Measurements from ENCODE around the gene HSD3B2.
"Not testable (repeated sequence)": the region's sequence is repeated elsewhere in the genome, so short reads cannot be mapped to it uniquely, and the experiment has no call there.

HSD3B2 gene

GRCh38 chr1:119414950-119415349 is at the start of gene HSD3B2:
HSD3B2 (plus strand) TSS chr1:119415150; CDS start chr1:119415420, 270 bp downstream.
- no peak for DNase-seq

- DNase-seq: no peak
Observed at GRCh38 chr1:119366424-119366823, 48.5 kb upstream of the HSD3B2 start.

GRCh38 chr1:119367432-119368124 is 47.4 kb upstream of the HSD3B2 start:
- no peak for DNase-seq

DNA sequence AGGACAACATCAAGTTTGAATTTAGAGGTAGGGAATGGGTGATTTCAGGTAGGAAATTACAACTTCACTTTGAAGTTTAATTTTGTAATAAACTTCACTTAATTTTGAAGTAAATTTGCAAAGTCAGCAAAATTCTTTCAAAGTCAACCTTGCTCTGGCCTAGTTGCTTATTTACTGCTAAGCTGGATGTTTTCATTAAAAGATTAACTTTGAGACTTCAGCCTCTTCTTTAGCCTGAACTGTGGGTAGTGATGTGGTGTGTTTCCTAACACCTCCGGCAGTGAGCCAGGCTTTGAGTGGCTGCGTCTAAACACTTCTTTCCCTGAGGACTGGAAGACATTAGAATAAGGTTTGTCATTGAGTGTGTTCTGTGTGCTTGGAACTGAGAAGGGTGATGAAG is 46.4 kb upstream of the HSD3B2 start, which contains the start of gene HAO2:
Gene HAO2, plus strand, starts transcription at position 232 of the 400 bp plus-strand sequence. CDS start 12,301 bp downstream, outside the sequence.
- no peak for DNase-seq

DNA sequence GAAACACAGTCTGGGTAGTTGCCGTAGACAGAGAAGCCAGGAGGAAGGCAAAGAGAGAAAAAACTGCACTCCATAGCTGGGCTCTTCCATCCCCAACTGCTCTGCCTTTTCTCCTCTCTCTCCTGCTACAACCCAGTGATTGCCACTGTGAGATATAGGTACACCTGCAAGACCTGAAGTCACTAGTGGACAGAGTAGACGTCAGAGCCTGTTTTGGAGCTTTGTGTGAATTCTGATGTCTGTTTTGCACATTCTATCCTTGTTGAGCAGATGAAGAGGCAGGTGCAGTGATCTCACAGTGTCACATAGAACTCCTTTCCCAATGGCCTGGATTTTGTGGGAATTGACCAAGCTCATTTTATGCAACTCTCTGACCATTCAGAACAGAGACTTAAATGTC is 44.2 kb upstream of the HSD3B2 start:
- DNase-seq: no peak

DNA sequence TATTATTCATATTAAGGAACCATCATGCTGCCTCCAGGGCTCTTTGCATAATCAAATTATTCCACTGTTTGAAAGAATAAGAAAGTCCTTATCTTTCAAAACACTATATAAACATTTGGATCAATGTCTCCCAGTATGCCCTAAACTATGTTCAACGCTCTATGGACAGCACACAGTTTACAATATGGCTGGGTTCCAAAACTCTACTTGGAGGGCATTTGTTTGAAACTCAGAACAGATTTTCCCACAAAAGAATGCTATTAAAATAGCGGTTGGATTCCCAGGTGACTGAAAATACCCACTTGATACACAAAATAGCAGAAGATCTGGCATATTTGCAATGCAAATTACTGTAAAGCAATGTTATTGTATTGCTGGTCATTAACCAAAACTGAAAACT is 43.1 kb upstream of the HSD3B2 start:
- no peak for DNase-seq

DNA sequence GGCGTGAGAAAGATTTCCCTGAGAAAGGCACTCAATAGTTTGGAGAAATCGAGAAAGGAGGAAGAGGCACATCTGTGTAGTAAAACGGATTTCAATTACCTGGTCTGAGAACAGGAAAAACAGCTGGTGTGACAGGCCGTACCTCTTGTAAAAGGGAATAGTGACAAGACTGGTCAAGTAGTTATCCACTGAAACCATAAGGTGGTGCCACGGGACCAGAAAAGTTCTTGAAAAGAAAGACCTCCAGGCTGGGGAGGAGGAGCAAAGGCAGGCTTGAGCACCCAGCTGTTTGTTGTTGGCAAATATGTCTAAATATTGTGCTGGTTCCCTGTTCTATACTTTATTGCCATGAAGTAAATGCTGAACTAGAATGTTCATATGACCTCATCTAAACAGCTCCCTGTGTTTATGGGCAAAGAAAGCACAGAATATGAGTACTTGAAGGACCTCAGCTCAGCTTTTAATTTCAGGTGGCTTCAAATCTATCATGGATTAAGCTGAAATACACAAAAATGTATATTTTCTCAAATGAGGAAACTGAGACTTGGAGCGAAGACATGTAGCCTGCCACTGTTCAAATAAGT is 42.4 kb upstream of the HSD3B2 start:
- no peak for DNase-seq

DNA sequence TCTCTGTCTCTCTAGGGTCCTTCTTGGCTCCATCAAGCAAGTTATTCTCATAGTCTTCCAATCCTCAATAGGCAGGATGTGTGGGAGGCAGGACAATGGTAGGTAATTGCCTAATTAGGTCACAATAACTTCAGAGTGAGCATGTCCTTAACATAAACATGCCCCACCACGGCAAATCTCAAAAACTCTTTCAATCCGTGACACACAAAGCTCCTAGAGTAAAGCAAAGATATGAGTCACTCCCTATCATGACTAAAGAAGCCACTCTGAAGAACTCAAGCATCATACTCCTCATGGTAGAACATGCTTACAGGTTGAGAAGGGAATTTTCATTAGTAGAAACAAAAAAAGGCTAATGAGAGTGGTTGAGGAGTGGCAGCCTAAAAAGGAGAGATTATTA is 41.5 kb upstream of the HSD3B2 start:
- no peak for DNase-seq

- DNase-seq: no peak
Observed at GRCh38 chr1:119374208-119374874, 40.6 kb upstream of the HSD3B2 start.

DNA sequence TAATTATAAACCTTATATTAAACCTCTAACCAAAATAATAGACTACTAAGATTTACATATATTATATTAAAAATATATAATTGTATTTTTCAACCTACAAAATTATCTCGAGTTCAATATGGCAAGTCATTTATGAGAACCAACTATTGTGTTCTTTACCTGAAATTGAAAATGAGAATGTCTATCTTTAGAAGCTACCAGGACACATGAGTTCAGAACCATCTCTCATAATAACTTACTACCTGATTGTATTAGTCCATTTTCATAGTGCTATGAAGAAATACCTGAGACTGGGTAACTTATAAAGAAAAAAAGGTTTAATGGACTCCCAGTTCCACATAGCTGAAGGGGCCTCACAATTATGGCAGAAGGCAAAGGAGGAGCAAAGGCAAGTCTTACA is 39.6 kb upstream of the HSD3B2 start:
- no peak for DNase-seq

DNA sequence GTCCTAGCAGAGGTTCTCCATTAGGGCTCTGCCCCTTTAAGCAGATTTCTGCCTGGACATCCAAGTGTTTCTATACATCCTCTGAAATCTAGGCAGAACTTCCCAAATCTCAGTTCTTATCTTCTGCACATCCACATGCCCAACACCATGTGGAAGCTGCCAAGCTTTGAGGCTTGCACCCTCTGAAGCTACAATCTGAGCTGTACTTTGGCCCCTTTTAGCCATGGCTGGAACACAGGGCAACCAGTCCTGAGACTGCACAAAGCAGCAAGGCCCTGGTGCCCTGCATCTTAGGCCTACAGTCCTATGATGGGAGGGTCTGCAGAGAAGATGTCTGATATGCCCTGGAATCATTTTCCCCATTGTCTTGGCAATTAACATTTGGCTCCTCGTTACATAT is 38.4 kb upstream of the HSD3B2 start:
- no peak for DNase-seq

GRCh38 chr1:119377594-119377993 is 37.4 kb upstream of the HSD3B2 start:
- DNase-seq: not testable (repeated sequence)

DNA sequence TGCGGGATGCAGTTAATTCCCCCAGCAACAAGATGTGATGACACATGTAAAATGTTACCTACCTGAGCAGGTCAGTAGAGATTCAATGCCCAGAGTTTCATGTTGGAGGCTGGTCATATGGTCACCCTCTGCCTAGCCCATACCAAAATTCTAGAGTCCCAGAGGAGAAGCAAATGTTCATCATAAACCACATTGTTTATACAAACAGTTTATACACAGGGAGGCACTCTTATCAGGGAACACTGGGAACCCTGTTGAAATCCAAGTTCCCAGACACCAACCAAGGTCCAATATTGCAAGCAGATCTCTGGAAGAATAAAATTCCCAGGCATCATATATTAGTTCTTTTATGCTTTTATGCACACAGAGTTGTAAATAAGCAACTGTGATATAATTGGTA is 35.8 kb upstream of the HSD3B2 start:
- no peak for DNase-seq

GRCh38 chr1:119380304-119380703 is 34.6 kb upstream of the HSD3B2 start:
- no peak for DNase-seq

GRCh38 chr1:119380983-119381662 is 33.8 kb upstream of the HSD3B2 start:
- no peak for DNase-seq

- no peak for DNase-seq
Observed at GRCh38 chr1:119384591-119384990, 30.4 kb upstream of the HSD3B2 start.

GRCh38 chr1:119385650-119386049 is 29.3 kb upstream of the HSD3B2 start:
- DNase-seq: no peak

GRCh38 chr1:119387858-119388257 is 27.1 kb upstream of the HSD3B2 start:
- no peak for DNase-seq

DNA sequence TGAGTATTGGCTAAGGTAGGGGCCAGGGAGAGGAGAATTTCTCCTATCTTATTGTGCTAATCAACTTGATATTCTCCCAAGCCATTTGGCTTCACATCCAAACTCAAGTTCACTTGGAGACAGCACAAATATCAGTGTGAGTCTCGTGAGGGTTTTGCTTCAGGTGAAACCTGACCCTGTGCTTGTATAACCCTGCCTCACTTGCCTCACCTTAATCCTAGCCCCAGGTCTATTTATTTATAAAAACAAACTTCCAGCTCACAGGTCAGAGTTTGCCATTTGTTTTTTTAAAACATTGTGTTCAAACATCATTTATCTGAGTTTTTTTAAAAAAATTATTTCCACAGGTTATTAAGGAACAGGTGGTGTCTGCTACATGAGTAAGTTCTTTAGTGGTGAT is 26.5 kb upstream of the HSD3B2 start:
- no peak for DNase-seq

DNA sequence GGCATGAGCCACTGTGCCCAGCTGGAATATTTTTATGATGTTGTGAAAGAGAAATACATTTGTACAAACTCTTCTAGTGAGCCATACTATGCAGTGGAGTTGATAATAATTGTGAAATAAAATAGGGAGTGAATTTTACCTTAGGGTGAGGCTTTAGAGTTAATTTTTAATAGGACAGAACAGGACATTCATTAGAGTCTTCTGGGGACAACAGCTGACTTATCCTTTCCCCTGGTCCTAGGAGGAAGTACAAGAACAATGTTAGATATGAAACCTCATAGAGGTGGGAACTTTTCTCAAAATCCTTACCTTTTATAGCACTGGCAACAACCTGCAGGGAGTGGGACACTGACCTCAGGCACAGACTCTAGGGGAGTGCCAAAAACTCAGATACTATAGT is 24.4 kb upstream of the HSD3B2 start:
- DNase-seq: no peak

- no peak for DNase-seq
Observed at GRCh38 chr1:119391749-119392148, 23.2 kb upstream of the HSD3B2 start.

DNA sequence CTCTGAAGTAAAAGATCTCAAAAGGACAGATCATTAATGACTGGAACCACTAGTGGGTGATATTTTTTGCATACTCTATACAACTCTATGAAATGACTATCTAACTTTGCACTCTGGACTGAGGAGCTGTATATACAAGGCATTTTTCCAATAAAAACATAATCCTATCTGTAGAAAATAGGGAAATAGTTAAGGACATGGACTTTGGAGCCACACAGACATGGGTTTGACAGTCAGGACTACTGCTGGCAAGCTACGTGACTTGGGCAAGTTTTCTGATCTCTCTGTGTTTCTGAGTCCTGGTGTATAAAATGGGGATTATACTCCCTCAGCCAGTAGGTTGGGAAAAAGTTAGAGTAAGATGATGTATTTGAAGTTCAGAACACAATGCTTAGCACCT is 20.9 kb upstream of the HSD3B2 start:
- no peak for DNase-seq
